GM21423 (cell line): Measurements from ENCODE around the gene THAP7.
A peak's percentile ranks its signal among the peaks of the same experiment; 100 is the strongest.
"Not testable (repeated sequence)": the region's sequence is repeated elsewhere in the genome, so short reads cannot be mapped to it uniquely, and the experiment has no call there.

ENCODE experiments used
- ATAC-seq: cut with Tn5 transposase; IDR thresholded peaks from one replicate; pipeline ENCODE4 v1.9.1; 2021; ENCODE audit warnings: mild to moderate bottlenecking, moderate library complexity; ENCODE audit not compliant: unreplicated experiment

The THAP7 gene

GRCh38 chr22:21013657-21014201, 11.8 kb upstream of the THAP7 start:
- no peak for ATAC-seq

GRCh38 chr22:21012446-21013407, 10.8 kb upstream of the THAP7 start:
- ATAC-seq, result no peak

- no peak for ATAC-seq
Measured at GRCh38 chr22:21010426-21011113, 8.7 kb upstream of the THAP7 start.

GRCh38 chr22:21009638-21010425, 7.9 kb upstream of the THAP7 start:
- no peak for ATAC-seq

- not testable (repeated sequence) for ATAC-seq
Measured at GRCh38 chr22:21009208-21009607, 7.3 kb upstream of the THAP7 start.

- no peak for ATAC-seq
Measured at GRCh38 chr22:21003782-21004181, 1.9 kb upstream of the THAP7 start.

GRCh38 chr22:21000987-21001600, 824 bp downstream of the THAP7 start:
- ATAC-seq, result peak; percentile 8

- no peak for ATAC-seq
Measured at GRCh38 chr22:21000207-21000986, 1.5 kb downstream of the THAP7 start.

GRCh38 chr22:20999350-21000206, 2.3 kb downstream of the THAP7 start:
- no peak for ATAC-seq

- no peak for ATAC-seq
Measured at GRCh38 chr22:20998411-20999336, 3.2 kb downstream of the THAP7 start.

GRCh38 chr22:20997536-20998257, 4.2 kb downstream of the THAP7 start:
- ATAC-seq, result no peak

GRCh38 chr22:20996598-20997535, 5.1 kb downstream of the THAP7 start:
- ATAC-seq, result no peak

GRCh38 chr22:20996031-20996410, 5.9 kb downstream of the THAP7 start:
- no peak for ATAC-seq

- no peak for ATAC-seq
Measured at GRCh38 chr22:20995329-20996030, 6.4 kb downstream of the THAP7 start.

- ATAC-seq, result no peak
Measured at GRCh38 chr22:20994902-20995241, 7.0 kb downstream of the THAP7 start.
